ENCODE data around the gene SSR4.
"Not testable (repeated sequence)": the region's sequence is repeated elsewhere in the genome, so short reads cannot be mapped to it uniquely, and the experiment has no call there.

The SSR4 gene

DNA sequence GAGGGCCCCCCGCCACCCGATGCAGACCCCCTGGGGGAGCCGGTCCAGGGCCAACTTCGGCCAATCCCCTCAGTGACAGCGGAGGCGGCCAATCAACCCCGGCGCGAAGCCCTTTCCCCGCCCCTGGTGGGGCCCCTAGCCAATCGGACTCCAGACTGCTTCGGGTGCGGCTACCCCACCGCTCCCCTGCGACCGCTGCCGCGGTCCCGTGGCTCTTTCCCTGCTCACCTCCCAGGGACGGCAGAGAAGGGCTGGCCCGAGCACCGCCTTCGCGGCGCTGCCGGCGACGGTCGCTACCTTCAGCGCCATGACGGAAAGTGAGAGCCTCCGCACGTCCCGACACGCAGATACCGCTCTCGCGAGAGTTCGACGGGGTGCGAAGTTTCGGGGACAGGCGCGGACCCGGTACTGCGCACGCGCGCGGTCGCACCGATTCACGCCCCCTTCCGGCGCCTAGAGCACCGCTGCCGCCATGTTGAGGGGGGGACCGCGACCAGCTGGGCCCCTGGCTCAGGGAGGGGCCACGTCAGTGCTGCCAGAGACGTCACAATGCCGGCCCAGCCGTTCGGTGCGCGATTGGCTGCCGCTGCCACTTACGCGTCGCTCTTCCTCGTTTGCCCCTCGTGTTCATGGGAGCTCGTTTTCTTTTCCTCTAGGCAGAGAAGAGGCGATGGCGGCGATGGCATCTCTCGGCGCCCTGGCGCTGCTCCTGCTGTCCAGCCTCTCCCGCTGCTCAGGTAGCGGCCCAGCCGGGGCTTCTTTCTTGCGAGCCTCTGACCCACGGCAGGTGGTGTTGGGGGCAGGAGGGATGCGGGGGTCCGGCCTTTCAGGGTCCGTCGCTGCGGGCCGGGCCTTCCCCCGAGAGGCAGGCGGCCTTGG, at the start of gene SSR4, which contains the start of gene IDH3G:
SSR4 (plus strand) TSS at position 651 of the 879 bp plus-strand sequence; CDS start at position 671, 20 bp downstream.
IDH3G (minus strand) TSS at position 358 of the 879 bp plus-strand sequence; CDS start at position 309, 49 bp downstream.
- in situ Hi-C loops (cut with MboI; ENCODE audit: low sequenced_read_pairs): no loop called here

DNA sequence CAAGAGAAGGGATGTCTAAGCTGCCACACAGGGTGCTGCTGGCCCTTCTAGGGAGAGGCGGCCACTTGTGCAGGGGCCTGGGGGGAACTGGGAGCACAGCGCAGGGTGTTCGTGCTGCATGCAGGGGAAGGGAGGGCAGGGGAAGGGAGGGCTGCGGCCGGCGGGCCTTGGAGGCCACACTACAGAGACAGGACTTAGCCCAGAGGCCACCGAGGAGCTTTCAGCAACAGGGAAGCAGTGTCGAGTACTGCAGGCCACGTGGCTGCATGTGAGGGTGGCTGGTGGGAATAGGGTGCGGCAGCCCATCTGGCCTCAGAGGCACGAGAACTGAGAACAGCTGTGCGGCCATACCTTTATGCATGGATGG, 49.4 kb upstream of the SSR4 start:
- in situ Hi-C loops (cut with MboI; ENCODE audit: low sequenced_read_pairs): not testable (repeated sequence)

GRCh38 chrX:153746359-153746758, 48.1 kb upstream of the SSR4 start:
- in situ Hi-C loops (cut with MboI; ENCODE audit: low sequenced_read_pairs): no loop called here

DNA sequence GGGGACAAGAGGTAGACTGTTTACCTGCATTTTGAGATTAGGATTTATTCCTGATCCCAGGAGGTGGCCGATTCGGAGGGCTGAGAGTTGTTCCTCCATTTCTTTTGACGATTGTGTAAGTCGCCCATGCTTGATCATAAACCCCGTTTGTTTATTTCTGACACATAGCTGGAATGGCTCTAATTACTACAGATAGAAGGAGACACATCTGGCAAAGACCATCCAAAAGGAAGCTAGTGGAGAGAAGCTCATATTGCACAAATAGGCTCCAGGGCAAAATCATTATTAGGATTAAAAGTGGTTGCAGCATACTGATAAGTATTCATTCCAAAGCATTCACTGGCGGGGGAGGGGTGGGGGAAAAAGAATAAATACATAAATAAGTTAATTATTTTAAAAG, 47.5 kb upstream of the SSR4 start:
- in situ Hi-C loops (cut with MboI; ENCODE audit: low sequenced_read_pairs): not testable (repeated sequence)

DNA sequence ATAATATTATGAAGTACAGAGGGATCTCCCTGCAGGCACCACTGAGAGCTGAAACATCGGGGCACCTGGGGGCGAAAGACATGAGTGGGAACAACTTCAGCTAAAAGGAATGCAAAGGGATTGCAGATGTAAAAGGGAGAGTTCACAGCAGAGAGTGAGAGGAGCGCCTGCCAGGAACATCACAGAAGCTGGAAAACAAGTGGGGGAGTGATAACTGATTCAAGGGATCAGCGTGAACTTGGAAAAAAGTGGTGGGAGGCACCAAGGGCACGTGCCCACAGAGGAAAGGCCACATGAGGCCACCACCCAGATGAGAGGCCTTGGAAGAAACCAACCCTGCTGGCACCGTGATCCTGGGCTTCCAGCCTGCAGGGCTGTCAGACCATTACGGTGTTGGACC, 45.5 kb upstream of the SSR4 start:
- in situ Hi-C loops (cut with MboI; ENCODE audit: low sequenced_read_pairs): not testable (repeated sequence)

DNA sequence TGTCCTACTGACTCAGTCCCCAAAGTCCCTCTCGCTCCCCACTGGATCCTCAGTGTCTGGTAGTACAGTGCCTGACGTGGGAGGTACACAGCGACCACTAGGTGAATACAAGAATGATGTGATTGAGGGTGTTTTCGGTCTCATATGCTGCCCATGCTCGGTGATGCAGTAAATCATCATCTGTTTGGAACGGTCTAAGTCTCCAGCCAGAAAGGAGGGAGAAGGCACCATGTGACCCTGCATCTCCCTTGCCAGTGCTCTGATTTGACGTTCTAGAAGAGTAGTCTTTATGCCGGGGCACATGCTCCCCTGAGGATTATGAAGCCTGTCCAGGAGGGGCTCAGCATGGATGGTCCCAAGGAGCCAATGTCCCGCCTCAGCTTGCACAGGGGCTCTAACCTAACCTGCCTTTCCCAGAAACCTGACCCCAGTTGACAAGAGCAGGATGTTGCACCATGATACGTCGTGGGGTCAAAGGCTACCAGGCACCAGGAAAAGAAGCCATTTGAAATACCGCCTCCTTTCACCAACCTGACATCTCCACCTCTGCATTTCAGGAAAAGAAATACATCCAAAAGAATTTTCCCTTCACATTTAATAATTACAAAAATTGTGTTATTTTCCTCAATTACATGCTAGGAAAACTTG, 44.2 kb upstream of the SSR4 start:
- in situ Hi-C loops (cut with MboI; ENCODE audit: low sequenced_read_pairs): no loop called here

DNA sequence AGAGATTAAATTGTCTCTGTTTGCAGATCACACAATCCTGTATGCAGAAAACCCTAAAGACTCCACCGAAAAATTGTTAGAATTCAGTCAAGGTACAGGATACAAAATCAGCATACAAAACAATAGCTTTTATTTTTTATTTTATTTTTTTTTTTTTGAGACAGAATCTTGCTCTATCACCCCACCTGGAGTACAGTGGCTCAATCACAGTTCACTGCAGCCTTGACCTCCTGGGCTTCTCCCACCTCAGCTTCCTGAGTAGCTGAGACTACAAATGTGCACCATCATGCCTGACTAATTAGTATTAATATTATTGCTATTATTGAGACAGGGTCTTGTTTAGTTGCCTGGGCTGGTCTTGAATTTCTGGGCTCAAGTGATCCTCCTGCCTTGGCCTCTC, 39.3 kb upstream of the SSR4 start:
- in situ Hi-C loops (cut with MboI; ENCODE audit: low sequenced_read_pairs): no loop called here

- in situ Hi-C loops (cut with MboI; ENCODE audit: low sequenced_read_pairs): no loop called here
These were observed 32.6 kb upstream of the SSR4 start for GRCh38 chrX:153761863-153762262.

DNA sequence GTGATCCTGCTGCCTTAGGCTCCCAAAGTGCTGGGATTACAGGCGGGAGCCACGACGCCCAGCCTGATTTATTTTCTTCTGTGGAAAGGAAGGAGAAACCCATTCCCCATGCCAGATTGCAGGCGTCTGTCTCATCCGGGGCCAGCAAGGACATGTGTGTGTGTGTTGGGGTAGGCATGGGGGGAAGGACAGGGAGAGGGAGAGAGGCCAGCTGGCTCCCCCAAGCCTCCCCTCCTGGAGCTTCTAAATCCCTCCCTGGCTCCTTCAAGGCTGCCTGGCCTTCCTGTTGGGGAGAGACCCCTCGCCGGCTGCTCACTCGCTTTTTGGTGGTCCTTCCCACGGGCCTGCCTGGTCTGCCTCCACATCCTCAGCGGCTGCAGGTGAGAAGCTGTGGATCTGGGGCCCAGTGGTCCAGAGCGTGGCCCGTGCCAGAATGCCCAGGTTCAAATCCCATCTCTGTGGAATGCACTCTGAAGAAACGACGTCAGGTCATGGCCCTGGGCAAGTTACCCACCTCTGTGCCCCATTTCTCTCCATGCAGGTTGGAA, 31.8 kb upstream of the SSR4 start:
- in situ Hi-C loops (cut with MboI; ENCODE audit: low sequenced_read_pairs): no loop called here

GRCh38 chrX:153763298-153763932, 31.1 kb upstream of the SSR4 start:
- in situ Hi-C loops (cut with MboI; ENCODE audit: low sequenced_read_pairs): no loop called here

DNA sequence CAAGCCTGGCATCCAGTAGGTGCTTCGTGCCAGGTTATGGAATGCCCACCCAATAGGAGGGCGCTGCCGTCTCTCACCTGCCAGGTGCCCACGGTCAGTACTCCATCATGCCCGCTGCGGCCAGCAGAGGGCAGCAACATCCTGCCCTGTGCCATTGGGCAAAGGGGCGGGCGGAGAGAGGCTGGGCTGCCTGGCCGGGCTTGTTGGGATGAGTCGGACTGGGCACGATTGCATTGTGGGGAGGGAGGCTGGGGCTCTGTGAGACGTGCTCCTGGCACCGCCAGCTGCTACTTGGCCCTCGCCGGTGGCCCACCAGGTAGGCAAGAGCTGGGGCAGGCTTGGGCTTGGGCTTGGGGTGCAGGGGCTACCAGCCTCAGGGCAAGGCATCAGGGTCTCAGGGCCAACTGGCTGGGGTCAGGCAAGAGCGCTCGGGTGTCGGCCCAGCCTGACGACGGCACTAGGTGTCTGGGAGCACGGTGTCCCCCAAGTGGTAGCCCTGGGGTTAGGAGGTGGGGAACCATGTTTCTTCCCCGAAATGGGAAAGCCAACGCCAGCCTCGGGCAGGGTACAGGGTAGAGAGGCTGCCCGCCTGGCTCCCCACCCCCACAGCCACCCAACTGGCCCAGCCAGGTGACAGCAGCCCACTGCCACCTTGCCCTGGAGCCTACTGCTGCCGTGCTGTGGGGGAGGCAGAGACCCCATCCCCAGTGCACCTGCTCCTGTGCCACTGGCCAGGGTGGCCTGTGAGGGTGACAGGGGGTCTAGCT, 30.3 kb upstream of the SSR4 start, which contains the start of gene PLXNB3:
PLXNB3 (plus strand) TSS at position 261 of the 767 bp plus-strand sequence. CDS start 1,287 bp downstream, outside the sequence.
- in situ Hi-C loops (cut with MboI; ENCODE audit: low sequenced_read_pairs): no loop called here

GRCh38 chrX:153764786-153765137, 29.7 kb upstream of the SSR4 start:
- in situ Hi-C loops (cut with MboI; ENCODE audit: low sequenced_read_pairs): no loop called here

DNA sequence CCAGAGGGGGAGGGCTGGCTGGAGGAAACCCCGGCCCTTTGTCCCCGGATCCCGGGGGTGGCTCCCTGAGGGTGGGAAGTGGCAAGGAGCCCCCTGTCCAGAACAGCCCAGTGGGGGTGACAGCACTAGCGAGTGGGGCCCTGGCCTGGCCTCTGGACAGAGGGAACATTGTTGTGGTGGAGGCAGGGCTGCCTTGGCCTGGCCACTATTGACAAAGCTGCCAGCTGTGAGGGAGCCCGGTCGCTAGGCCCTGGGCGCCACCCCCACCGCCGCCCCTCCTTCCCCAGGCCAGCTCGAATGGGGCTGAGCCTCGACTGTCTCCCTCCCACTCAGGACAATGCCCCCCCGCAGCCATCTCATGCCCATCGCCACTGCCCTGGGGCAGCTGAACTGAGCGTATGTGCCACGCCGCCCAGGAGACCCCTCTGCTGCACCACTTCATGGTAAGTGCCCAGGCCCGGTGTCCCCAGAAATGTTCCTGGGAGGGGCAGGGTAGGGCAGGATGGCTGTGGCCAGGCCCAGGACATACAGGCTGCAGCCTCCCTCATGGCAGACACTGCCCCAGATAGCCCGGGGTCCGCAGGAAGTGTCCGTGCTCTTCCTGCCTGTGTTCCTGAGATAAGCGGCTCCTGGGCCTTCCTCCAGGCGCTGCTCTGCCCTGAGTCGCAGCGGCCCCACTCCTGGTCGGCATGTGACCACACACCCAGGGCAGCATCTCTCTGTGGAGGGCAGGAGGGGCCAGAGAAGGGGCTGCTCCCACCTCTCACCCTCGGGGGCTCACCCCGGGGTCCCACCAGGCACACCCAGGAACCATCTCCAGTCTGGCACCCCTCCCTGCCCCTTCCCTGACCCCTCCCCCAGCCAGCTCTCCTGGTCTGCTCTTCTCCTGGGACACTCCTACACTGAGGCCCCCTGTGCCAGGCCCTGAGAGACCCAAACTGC, 29.1 kb upstream of the SSR4 start:
- in situ Hi-C loops (cut with MboI; ENCODE audit: low sequenced_read_pairs): no loop called here

DNA sequence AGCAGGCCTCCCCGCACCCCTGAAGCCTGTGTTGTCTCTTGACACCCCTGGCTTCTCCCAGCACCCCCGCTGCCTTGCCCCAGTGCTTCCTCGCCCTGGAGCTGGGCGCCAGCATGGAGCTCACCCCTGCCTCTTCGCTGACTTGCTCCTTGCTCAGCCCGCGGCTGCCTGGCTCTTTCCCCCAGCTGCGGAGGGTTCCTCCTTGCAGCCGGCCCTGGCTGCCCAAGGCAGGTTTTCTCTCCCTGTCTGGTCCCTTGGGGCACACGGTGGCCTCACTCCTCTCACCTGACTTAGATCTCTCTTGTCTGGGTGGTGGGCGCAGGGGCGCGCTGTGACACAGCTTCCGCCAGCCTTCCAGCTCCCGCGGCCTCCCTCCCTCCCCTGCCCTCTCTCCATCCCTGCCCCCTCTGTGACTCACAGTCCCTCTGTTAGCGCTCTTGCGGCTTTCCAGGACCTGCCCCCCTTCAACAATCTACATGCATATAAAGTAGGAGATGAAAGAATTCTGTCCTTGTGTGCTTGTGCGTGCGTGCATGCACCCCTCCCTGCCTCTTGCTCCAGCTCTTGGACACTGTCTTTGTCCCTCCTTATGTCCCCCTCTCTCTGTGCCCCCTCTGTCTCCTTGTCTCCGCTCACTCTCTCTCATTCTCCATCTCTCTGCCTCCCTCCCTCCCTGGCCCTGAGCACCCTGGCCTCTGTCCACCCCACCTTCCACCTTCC, 28.2 kb upstream of the SSR4 start:
- in situ Hi-C loops (cut with MboI; ENCODE audit: low sequenced_read_pairs): no loop called here

DNA sequence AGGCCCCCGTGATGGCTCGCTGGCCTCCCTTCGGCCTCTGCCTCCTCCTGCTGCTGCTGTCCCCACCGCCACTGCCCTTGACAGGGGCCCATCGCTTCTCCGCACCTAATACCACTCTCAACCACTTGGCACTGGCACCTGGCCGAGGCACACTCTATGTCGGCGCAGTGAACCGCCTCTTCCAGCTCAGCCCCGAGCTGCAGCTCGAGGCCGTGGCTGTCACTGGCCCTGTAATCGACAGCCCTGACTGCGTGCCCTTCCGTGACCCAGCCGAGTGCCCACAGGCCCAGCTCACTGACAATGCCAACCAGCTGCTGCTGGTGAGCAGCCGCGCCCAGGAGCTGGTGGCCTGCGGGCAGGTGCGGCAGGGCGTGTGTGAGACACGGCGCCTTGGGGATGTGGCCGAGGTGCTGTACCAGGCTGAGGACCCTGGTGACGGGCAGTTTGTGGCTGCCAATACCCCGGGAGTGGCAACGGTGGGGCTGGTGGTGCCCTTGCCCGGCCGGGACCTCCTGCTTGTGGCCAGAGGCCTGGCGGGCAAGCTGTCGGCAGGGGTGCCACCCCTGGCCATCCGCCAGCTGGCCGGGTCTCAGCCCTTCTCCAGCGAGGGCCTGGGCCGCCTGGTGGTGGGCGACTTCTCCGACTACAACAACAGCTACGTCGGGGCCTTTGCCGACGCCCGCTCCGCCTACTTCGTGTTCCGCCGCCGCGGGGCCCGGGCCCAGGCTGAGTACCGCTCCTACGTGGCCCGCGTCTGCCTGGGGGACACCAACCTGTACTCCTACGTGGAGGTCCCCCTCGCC, 27.4 kb upstream of the SSR4 start:
- in situ Hi-C loops (cut with MboI; ENCODE audit: low sequenced_read_pairs): no loop called here

- in situ Hi-C loops (cut with MboI; ENCODE audit: low sequenced_read_pairs): no loop called here
These were observed 26.8 kb upstream of the SSR4 start for GRCh38 chrX:153767674-153768055.

GRCh38 chrX:153768311-153769157, 25.9 kb upstream of the SSR4 start:
- in situ Hi-C loops (cut with MboI; ENCODE audit: low sequenced_read_pairs): no loop called here

All from hTERT RPE-1 (cell line).